Nephron (organoid): Measurements from ENCODE around the gene IFI16.

ENCODE experiments used
- H3K27ac Mint-ChIP-seq, 3 experiments: 2 replicates each; pipeline ENCODE4 v1.8.0; 2020; ENCODE audit warnings: mixed read lengths in 3 of 3, mild to moderate bottlenecking in 2 of 3, moderate library complexity in 1 of 3
- H3K27me3 Mint-ChIP-seq: 2 replicates; pipeline ENCODE4 v1.8.0; 2021; ENCODE audit warnings: low read depth, mild to moderate bottlenecking, moderate library complexity, mixed read lengths
- H3K36me3 Mint-ChIP-seq: 2 replicates; pipeline ENCODE4 v1.8.0; 2020; ENCODE audit warnings: low read depth, mixed read lengths
- H3K4me1 Mint-ChIP-seq: 2 replicates; pipeline ENCODE4 v1.8.0; 2020; ENCODE audit warnings: mixed read lengths
- H3K4me3 Mint-ChIP-seq, 3 experiments: 2 replicates each; pipeline ENCODE4 v1.8.0; 2020; ENCODE audit warnings: mild to moderate bottlenecking in 3 of 3, mixed read lengths in 3 of 3, moderate library complexity in 2 of 3
- H3K9me3 Mint-ChIP-seq: 2 replicates; pipeline ENCODE4 v1.8.0; 2020; ENCODE audit warnings: mixed read lengths
- TF ChIP-seq, protein P1 (sequence below), 3 experiments: fragments of 200-600 bp; sonication (generic); IDR thresholded peaks; one replicate each; pipeline ENCODE4 v1.5.0; 2021; ENCODE audit warnings: antibody characterized with exemption in 3 of 3; ENCODE audit not compliant: unreplicated experiment in 3 of 3

IFI16 gene

DNA sequence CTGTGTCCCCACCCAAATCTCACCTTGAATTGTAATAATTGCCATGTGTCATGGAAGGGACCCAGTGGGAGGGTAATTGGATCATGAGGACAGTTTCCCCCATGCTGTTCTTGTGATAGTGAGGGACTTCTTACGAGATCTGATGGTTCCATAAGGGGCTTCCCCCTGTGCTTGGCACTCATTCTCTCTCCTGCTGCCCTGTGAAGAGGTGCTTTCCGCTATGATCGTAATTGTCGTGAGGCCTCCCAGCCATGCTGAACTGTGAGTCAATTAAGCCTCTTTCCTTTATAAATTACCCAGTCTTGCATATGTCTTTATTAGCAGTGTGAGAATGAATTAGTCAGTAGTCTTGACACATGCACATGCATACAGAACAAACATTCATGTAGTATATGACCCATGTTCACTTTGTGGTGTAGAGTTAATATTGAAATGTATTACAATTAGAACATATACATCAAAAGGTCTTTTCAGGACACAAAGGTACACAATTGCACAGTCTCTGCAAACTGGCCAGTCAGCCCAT, 16.9 kb upstream of the IFI16 start:
- H3K36me3 Mint-ChIP-seq: no peaks in the 10 kb centered on the region
- H3K27me3 Mint-ChIP-seq: no peaks in the 10 kb centered on the region

DNA sequence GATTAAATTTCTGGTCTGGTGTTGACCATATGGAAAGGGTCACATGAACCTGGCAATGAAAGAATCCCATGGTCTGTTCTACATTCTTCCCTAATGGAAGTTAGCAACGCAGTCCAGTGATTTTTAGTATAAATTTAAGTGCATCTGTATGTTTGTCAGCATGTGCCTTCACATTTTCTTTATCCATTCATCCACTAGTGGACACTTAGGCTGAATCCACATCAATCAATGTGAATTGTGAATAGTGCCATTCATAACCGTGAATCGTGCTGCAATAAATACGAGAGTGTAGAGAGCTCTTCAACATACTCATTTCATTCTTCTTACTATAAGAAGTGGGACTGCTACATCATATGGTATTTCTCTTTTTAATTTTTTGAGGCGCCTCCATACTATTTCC, 12.7 kb upstream of the IFI16 start:
- TF ChIP-seq, protein P1, sequence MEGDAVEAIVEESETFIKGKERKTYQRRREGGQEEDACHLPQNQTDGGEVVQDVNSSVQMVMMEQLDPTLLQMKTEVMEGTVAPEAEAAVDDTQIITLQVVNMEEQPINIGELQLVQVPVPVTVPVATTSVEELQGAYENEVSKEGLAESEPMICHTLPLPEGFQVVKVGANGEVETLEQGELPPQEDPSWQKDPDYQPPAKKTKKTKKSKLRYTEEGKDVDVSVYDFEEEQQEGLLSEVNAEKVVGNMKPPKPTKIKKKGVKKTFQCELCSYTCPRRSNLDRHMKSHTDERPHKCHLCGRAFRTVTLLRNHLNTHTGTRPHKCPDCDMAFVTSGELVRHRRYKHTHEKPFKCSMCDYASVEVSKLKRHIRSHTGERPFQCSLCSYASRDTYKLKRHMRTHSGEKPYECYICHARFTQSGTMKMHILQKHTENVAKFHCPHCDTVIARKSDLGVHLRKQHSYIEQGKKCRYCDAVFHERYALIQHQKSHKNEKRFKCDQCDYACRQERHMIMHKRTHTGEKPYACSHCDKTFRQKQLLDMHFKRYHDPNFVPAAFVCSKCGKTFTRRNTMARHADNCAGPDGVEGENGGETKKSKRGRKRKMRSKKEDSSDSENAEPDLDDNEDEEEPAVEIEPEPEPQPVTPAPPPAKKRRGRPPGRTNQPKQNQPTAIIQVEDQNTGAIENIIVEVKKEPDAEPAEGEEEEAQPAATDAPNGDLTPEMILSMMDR (IDR thresholded peaks at IDR 0.05; ENCODE audit: unreplicated experiment in 3 of 3): no peak
- H3K36me3 Mint-ChIP-seq: no peaks in the 10 kb centered on the region
- no peaks in the 10 kb centered on the region for H3K9me3 Mint-ChIP-seq
- no peaks in the 10 kb centered on the region for H3K27me3 Mint-ChIP-seq
- peaks cover 11% of the 10 kb centered on the region for H3K4me1 Mint-ChIP-seq
- H3K27ac Mint-ChIP-seq: no peak overlapping the region
- H3K4me3 Mint-ChIP-seq: no peak overlapping the region

More for the DNA sequence above, 16.9 kb upstream of the IFI16 start:
- Mint-ChIP-seq H3K4me1 (no peaks in the 10 kb centered on the region), H3K27ac (no peak overlapping the region), H3K9me3 (no peaks in the 10 kb centered on the region), H3K4me3 (no peak overlapping the region)
- TF ChIP-seq, protein P1 (IDR thresholded peaks at IDR 0.05; ENCODE audit: unreplicated experiment in 3 of 3): no peak

DNA sequence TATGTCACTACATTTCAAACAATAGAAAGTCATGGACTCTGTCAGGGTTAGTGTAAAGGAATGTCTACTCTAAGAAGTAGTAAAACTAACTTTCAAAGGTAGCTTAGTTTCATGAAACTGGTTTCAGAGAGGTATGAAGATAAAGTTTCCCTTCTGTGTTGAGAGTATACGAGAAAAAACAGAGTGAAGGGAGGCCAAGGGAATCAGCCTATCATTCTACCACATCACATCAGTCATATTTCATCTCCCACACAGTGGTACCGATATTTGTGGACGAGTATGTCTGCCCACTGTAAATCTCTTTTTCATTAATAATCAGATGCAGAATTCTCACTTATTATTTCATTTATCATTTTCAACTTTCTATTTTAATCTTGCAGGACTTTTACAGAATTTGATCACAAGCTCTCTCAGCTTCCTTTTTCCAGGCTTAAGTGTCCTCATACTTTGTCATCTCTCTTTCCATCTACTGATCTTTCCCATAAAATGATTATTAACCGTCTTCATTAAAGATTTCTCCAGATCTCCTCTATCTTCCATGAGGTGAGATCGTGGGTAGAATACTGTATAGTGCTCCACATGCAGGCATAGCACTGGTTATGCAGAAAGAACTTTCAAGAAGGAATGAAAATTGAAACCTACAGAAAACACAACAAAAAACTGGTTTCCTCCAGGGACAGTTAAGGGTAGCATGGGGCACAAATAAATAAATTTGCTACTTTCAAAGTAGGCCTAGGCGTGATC, 11.5 kb upstream of the IFI16 start:
- Mint-ChIP-seq H3K27ac (peak overlapping the region; percentile 98 to 99 (median 99)), H3K9me3 (no peaks in the 10 kb centered on the region), H3K36me3 (no peaks in the 10 kb centered on the region), H3K27me3 (no peaks in the 10 kb centered on the region), H3K4me3 (peak overlapping the region; percentile 81 to 85 (median 83)), H3K4me1 (peaks cover 11% of the 10 kb centered on the region)
- TF ChIP-seq, protein P1 (IDR thresholded peaks at IDR 0.05; ENCODE audit: unreplicated experiment in 3 of 3): no peak

DNA sequence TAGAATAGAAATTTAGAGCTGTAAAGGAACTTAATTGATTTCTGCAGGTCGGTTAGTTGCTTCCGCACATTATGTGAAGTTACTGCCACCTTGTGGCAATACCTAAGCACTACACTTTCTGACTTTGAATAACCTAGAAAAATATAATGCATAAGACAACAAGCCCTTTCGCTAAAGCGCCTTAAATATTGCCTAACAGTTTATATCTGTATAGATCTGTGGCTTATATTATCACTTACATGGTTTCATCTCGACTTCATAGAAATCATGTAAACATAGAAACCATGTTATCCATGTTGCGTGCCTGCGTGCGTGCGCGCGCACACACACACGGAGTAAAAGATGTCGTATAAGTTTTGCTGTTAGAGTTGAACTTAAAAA, 10.9 kb upstream of the IFI16 start:
- Mint-ChIP-seq H3K4me3 (peak overlapping the region; percentile 81 to 85 (median 83)), H3K9me3 (no peaks in the 10 kb centered on the region), H3K27me3 (no peaks in the 10 kb centered on the region), H3K4me1 (peaks cover 11% of the 10 kb centered on the region), H3K27ac (peak overlapping the region; percentile 98 to 99 (median 99)), H3K36me3 (no peaks in the 10 kb centered on the region)
- TF ChIP-seq, protein P1 (IDR thresholded peaks at IDR 0.05; ENCODE audit: unreplicated experiment in 3 of 3): peak; percentile 95 to 99 (median 97)

DNA sequence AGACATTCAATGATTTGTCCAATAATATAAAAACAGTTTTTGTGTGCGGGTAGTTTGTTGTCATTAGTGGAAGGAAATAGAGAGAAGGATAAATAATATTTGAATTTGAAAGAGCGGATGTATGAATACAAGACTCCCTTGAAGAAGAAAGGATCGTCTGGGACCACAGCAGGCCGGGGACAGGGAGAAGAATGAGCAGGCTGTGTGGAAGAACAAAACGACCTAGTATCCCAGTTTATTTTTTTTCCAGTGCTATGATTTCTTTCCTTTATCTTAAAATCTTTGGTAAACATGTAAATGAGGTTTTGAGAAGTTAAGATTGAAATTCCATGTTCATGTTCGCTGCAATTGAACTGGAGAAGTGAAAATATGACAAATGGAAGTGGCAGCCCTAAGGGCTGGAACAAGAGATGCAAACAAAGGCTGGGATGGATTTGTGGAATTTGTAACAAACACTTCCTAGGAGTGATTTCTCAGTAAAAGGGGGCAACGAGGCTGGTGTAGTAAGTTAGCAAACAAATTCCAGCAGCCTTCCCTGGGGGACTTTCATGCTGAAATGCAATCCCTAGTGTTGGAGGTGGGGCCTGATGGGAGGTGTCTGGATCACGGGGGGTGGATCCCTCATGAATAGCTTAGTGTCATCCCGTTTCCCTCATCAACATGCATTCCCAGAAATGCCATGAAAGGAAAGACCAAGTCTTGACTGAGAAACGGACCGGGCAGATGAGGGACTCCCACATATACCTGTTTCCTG, 10.2 kb upstream of the IFI16 start:
- TF ChIP-seq, protein P1 (IDR thresholded peaks at IDR 0.05; ENCODE audit: unreplicated experiment in 3 of 3): no peak
- Mint-ChIP-seq H3K27me3 (no peaks in the 10 kb centered on the region), H3K27ac (peak overlapping the region; percentile 98 to 99 (median 99)), H3K4me3 (peak overlapping the region; percentile 81 to 85 (median 83)), H3K9me3 (no peaks in the 10 kb centered on the region), H3K4me1 (peaks cover 12% of the 10 kb centered on the region), H3K36me3 (no peaks in the 10 kb centered on the region)
